Fibroblast of lung (primary cell): ENCODE measurements around the gene FLNC.

Experiments used
- CTCF ChIP-seq, 2 donors: IDR thresholded peaks in 1 of 2; conservative IDR thresholded peaks in 1 of 2; 1 replicate in 1 of 2; 2 replicates in 1 of 2; pipeline ENCODE4 v1.5.1; 2011 to 2012; ENCODE audit warnings: low read length in 2 of 2, control low read depth in 1 of 2, inconsistent platforms in 1 of 2, low read depth in 1 of 2, mild to moderate bottlenecking in 1 of 2
- EZH2 ChIP-seq: IDR thresholded peaks from 2 replicates; pipeline ENCODE4 v1.5.1; 2012; ENCODE audit warnings: low read length, control low read depth, mild to moderate bottlenecking; ENCODE audit errors: missing control alignments

- no peak for TF ChIP-seq CTCF (conservative IDR thresholded peaks at IDR 0.05 in 1 of 2, IDR thresholded peaks at IDR 0.05 in 1 of 2; ENCODE audit: low read depth in 1 of 2, low read length in 2 of 2)
- no peak for TF ChIP-seq EZH2
These were observed 46.4 kb downstream of the FLNC start for GRCh38 chr7:128876586-128876977.
